Measurements from ENCODE around the gene POFUT2. TPM values are rescaled to one million over a fixed set of nuclear protein-coding genes. Genes with fewer than 3 reads are reported as not detected.

The POFUT2 gene, protein sequence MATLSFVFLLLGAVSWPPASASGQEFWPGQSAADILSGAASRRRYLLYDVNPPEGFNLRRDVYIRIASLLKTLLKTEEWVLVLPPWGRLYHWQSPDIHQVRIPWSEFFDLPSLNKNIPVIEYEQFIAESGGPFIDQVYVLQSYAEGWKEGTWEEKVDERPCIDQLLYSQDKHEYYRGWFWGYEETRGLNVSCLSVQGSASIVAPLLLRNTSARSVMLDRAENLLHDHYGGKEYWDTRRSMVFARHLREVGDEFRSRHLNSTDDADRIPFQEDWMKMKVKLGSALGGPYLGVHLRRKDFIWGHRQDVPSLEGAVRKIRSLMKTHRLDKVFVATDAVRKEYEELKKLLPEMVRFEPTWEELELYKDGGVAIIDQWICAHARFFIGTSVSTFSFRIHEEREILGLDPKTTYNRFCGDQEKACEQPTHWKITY
- total RNA-seq (10 to 100 TPM; 16.0 to 20.3 (median 19.1) TPM), polyA plus RNA-seq (14.1 TPM)
- long read RNA-seq, donor 1, transcript POFUT2-203 (9 exons, 2,871 nt) = major isoform, 16 of 28 reads
- long read RNA-seq, donor 1, partial matches to known transcripts = 2 of 28 reads
- long read RNA-seq, donor 1, other reads (novel, unspliced or antisense) = 8 of 28 reads
- long read RNA-seq, donor 2, transcript POFUT2-203 (9 exons, 2,871 nt) = major isoform, 15 of 22 reads
- long read RNA-seq, donor 2, partial matches to known transcripts = 1 of 22 reads
- long read RNA-seq, donor 2, other reads (novel, unspliced or antisense) = 3 of 22 reads
- long read RNA-seq, donor 3, transcript POFUT2-203 (9 exons, 2,871 nt) = major isoform, 16 of 21 reads
- long read RNA-seq, donor 3, partial matches to known transcripts = 1 of 21 reads
- long read RNA-seq, donor 3, other reads (novel, unspliced or antisense) = 4 of 21 reads
- long read RNA-seq, donor 4, transcript POFUT2-203 (9 exons, 2,871 nt) = major isoform, 11 of 19 reads
- long read RNA-seq, donor 4, partial matches to known transcripts = 3 of 19 reads
- long read RNA-seq, donor 4, other reads (novel, unspliced or antisense) = 5 of 19 reads

DNA sequence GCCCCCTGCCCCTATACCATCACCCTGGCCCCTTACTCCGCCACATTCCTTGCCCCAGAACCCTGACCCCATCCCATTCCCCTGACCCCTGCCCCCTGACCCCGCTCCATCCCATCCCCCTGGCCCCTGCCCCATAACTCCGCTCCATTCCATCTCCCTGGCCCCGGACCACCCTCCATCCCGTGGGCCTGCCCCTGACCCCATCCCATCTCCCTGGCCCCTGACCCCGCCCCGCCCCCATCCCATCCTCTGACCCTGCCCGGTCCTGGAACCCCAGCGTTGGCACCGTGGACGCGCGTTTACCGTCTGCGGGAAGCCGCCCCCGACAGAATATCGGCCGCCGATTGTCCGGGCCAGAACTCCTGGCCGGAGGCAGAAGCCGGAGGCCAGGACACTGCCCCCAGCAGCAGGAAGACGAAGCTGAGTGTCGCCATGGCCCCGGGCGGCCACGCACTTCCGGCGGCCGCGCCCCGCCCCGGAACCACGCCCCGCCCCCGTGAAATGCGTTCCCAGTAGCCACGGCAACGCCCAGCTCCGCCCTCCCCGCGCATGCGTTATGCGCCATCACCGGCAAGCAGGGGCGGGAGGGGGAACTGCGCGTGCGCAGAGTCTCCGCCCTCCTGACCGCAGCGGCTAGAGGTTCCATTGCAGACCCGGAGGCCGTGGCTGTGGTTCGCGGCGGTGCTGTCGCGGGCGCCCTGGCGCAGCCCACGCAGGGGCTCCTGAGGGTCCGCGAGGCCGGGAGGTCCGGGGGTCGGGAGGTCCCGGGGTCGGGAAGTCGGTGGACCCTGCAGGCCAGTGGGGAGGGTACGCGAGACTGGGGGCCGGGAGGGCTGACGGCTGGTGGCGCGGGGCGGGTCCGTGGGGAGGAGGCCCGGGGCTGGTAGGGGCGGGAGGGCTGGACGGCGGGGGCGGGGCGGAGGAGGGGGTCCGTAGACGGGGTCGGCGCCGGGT is at the start of gene POFUT2:
TSS of gene POFUT2 (minus strand) at position 458 of the 954 bp plus-strand sequence. CDS start at position 434, 24 bp downstream.
- peak within 1 kb of the TSS; percentile 93 for H3K4me3 ChIP-seq (ENCODE audit: low read length)
- intact Hi-C loops (cut with DNase I) = loop anchor here in 1 of 4 donors (10.0 kb wide), 1 partner anchor 133 kb away; no protein-coding TSS in a partner anchor
- ATAC-seq (peak; percentile 84 to 91), DNase-seq (peak; percentile 97 to 99 (median 99))
- H3K4me1 ChIP-seq (ENCODE audit: control insufficient read depth, insufficient read depth, low read length) = peaks cover 2% of the 10 kb centered on the region
- no peaks in the 10 kb centered on the region for H3K27me3 ChIP-seq (ENCODE audit: control insufficient read depth, insufficient read depth)
- H3K9me3 ChIP-seq (ENCODE audit: control insufficient read depth, low read length) = no peaks in the 10 kb centered on the region
- H3K27ac ChIP-seq (ENCODE audit: low read length) = peak within 1 kb of the TSS; percentile 85
- under 1% methylated on average over 90 of the region's 90 CpGs for WGBS

DNA sequence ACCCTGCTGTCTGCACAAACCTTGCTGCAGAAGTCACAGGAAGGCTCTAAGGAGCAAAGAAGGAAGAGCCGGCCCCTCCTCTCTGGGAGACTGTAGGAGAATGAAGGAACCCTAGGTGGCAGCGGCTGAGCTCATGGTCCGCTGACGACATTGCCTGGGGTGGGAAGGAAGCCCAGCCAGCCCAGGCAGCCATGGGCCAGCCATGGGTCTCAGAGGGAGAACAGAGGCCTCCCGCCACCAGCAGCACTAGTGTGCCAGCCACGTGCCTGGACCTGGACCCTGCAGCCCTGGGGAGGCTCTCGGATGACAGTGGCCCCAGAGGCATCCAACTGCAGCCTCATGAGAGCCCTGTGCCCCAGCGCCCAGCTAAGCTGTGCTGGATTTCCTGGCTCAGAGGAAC is 49.2 kb upstream of the POFUT2 start:
- Histone ChIP-seq H3K4me1 (ENCODE audit: control insufficient read depth, insufficient read depth, low read length) (no peaks in the 10 kb centered on the region), H3K9me3 (ENCODE audit: control insufficient read depth, low read length) (no peaks in the 10 kb centered on the region), H3K27ac (ENCODE audit: low read length) (no peak overlapping the region), H3K4me3 (ENCODE audit: low read length) (no peak overlapping the region), H3K27me3 (ENCODE audit: control insufficient read depth, insufficient read depth) (no peaks in the 10 kb centered on the region)
- WGBS = 63% methylated on average over 8 of the region's 8 CpGs
- intact Hi-C loops (cut with DNase I) = no loop called here
- DNase-seq = peak; percentile 69 to 87 (median 75)
- peak; percentile 72 to 82 for ATAC-seq

DNA sequence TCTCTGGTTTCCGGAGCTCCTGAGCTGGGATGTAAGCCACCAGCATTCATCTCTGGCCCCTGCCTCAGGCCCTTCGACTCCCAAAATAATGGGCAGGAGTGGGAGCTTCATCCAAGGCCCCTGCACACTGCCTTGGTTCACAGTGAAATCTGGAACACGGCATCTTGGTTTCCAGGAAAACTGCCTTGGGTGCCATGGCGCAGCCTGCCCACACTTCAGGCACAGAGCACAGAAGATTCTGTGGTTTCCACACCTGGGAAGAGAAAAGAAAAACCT is 48.8 kb upstream of the POFUT2 start:
- 93% methylated on average over 4 of the region's 4 CpGs for WGBS
- Histone ChIP-seq H3K4me3 (ENCODE audit: low read length) (no peak overlapping the region), H3K4me1 (ENCODE audit: control insufficient read depth, insufficient read depth, low read length) (no peaks in the 10 kb centered on the region), H3K27me3 (ENCODE audit: control insufficient read depth, insufficient read depth) (no peaks in the 10 kb centered on the region), H3K27ac (ENCODE audit: low read length) (no peak overlapping the region), H3K9me3 (ENCODE audit: control insufficient read depth, low read length) (no peaks in the 10 kb centered on the region)
- no peak for ATAC-seq
- intact Hi-C loops (cut with DNase I) = no loop called here
- peak in 2 of 3 donors; percentile 9 to 25 for DNase-seq

DNA sequence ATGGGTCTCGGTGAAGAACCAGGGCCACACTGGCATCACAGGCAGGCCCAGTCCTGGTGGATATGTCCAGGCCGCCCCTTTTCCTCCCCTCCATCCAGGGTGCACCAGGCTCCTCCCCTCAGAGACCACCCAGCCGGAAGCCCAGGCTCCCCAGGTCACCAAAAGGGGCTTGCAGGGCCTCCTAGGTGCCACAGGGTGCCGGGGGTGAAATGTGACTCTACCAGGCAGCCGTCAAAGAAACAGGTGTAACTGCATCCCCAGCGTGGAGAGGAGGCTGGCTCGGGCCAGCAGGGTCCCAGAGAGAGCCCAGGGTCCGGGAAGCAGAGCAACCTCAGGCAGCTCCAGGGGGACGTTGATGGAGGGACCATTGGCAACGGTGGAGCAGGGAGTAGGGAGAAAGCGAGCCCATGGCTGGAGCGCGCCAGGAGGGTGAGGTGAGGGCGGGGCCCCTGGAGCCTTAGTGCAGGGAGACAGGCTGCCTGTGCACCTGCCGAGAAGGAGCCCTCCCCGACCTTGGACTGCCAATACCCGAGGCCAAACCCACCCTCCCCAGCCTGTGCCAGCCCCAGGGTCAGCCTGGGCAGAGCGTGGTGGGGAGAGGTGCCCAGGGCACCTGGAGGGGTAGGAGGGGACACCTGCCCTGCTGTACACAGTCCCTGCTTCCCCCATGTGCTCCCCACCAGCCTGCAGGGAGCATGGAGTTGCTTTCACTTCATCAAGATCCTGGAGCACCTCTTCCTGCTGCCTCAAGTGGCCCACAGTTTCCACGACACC is 48.3 kb upstream of the POFUT2 start:
- DNase-seq (peak; percentile 18 to 49 (median 41)), ATAC-seq (peak in 1 of 2 donors; percentile 9)
- Histone ChIP-seq H3K4me1 (ENCODE audit: control insufficient read depth, insufficient read depth, low read length) (no peaks in the 10 kb centered on the region), H3K27me3 (ENCODE audit: control insufficient read depth, insufficient read depth) (no peaks in the 10 kb centered on the region), H3K27ac (ENCODE audit: low read length) (no peak overlapping the region), H3K9me3 (ENCODE audit: control insufficient read depth, low read length) (no peaks in the 10 kb centered on the region), H3K4me3 (ENCODE audit: low read length) (no peak overlapping the region)
- intact Hi-C loops (cut with DNase I) = no loop called here
- WGBS = 93% methylated on average over 19 of the region's 19 CpGs

DNA sequence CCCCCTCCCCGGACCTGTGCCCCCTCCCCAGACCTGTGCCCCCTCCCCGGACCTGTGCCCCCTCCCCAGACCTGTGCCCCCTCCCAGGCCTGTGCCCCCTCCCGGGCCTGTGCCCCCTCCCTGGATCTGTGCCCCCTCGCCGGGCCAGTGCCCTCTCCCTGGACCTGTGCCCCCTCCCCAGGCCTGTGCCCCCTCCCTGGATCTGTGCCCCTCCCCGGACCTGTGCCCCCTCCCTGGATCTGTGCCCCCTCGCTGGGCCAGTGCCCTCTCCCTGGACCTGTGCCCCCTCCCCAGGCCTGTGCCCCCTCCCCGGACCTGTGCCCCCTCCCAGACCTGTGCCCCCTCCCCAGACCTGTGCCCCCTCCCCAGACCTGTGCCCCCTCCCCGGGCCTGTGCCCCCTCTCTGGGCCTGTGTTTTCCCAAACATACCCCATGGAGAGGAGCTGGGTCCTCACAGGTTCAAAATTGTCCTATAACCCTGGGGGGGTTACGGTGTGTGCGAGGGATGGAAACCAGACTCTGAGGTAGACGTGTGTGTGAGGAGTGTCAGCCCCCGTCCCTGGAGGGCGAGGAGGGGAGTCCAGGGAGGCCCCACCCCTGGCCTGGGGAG is 47.6 kb upstream of the POFUT2 start:
- Histone ChIP-seq H3K4me1 (ENCODE audit: control insufficient read depth, insufficient read depth, low read length) (no peaks in the 10 kb centered on the region), H3K27ac (ENCODE audit: low read length) (no peak overlapping the region), H3K27me3 (ENCODE audit: control insufficient read depth, insufficient read depth) (no peaks in the 10 kb centered on the region), H3K9me3 (ENCODE audit: control insufficient read depth, low read length) (no peaks in the 10 kb centered on the region), H3K4me3 (ENCODE audit: low read length) (no peak overlapping the region)
- intact Hi-C loops (cut with DNase I) = no loop called here
- ATAC-seq (no peak), DNase-seq (peak in 2 of 3 donors; percentile 12 to 26)
- 87% methylated on average over 14 of the region's 14 CpGs for WGBS

DNA sequence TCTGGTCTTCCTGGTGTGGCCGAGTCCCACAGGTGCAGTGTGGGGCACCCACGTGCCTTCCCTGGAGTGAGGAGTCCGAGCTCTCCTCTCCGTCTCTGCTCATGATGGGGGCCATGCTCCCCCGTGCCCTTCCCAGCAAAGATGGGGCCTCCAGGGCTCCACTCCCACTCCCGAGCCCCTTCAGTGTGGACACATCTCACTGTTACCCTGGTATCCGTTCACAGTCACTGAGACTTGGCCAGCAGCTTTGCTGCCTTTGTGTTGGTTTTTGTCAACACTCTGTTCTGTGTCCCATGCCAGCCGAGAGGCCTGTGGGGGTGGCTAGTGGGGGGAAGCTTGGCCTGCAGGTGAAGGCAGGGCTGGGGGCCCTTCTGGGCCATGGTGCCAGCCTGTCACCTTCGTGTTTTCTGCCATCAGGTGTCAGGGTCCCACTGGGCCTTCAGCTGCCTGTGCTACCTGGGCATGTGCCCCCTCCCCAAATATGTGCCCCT is 46.9 kb upstream of the POFUT2 start:
- ATAC-seq = no peak
- intact Hi-C loops (cut with DNase I) = no loop called here
- Histone ChIP-seq H3K4me1 (ENCODE audit: control insufficient read depth, insufficient read depth, low read length) (no peaks in the 10 kb centered on the region), H3K27me3 (ENCODE audit: control insufficient read depth, insufficient read depth) (no peaks in the 10 kb centered on the region), H3K9me3 (ENCODE audit: control insufficient read depth, low read length) (no peaks in the 10 kb centered on the region), H3K27ac (ENCODE audit: low read length) (no peak overlapping the region), H3K4me3 (ENCODE audit: low read length) (no peak overlapping the region)
- peak; percentile 3 to 53 (median 11) for DNase-seq
- WGBS = 94% methylated on average over 9 of the region's 9 CpGs

DNA sequence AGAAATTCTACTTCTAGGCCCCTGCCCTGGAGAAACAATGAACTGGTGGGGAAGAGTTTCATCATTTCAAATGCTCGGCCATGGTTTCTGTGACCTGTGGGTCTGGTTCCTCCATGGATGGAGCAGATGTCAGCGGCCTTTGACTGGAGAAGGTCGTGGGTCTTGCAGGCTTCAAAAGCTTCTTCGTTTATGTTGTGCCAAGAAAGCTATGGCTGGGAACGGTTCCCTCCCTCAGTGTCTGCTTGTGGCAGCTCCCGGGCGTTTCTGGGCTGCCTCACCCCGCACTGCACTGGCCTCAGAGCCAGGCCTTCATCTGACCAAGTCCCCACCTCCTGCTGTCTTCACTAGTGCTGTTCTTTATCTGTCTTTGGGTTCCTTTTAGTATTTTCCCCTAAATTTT is 46.4 kb upstream of the POFUT2 start:
- no peaks in the 10 kb centered on the region for H3K4me1 ChIP-seq (ENCODE audit: control insufficient read depth, insufficient read depth, low read length)
- no peaks in the 10 kb centered on the region for H3K27me3 ChIP-seq (ENCODE audit: control insufficient read depth, insufficient read depth)
- no peak overlapping the region for H3K4me3 ChIP-seq (ENCODE audit: low read length)
- no peaks in the 10 kb centered on the region for H3K9me3 ChIP-seq (ENCODE audit: control insufficient read depth, low read length)
- DNase-seq (peak in 1 of 3 donors; percentile 9), ATAC-seq (no peak)
- intact Hi-C loops (cut with DNase I) = no loop called here
- whole genome bisulfite sequencing = 75% methylated on average over 8 of the region's 8 CpGs
- H3K27ac ChIP-seq (ENCODE audit: low read length) = no peak overlapping the region

DNA sequence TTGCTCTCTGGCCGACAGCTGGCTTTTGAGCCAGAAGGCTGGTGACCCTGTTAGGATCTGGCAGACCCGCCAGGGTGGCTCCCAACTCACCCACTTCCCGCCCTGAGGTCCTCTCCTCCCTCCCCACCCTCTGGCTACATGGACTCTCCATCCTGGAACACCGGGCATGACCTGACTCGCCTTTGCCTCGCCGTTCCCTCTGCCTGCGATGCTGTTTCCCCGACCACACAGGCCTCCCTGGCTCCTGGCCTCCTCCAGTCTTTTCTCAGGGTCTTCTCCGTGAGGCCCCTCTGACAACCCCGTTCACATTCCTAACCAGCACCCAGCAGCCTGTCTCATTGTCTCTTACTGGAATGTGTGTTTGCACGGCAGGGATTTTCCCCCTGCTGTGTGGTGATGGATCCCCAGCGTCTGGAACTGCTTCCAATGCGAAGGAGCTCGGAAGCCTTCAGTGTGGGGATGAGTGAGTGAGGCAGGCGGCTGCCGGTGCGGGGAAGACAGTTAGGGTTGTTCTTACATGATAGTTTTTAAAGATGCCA is 46.0 kb upstream of the POFUT2 start:
- no peaks in the 10 kb centered on the region for H3K9me3 ChIP-seq (ENCODE audit: control insufficient read depth, low read length)
- DNase-seq (peak; percentile 4 to 48 (median 25)), ATAC-seq (no peak)

DNA sequence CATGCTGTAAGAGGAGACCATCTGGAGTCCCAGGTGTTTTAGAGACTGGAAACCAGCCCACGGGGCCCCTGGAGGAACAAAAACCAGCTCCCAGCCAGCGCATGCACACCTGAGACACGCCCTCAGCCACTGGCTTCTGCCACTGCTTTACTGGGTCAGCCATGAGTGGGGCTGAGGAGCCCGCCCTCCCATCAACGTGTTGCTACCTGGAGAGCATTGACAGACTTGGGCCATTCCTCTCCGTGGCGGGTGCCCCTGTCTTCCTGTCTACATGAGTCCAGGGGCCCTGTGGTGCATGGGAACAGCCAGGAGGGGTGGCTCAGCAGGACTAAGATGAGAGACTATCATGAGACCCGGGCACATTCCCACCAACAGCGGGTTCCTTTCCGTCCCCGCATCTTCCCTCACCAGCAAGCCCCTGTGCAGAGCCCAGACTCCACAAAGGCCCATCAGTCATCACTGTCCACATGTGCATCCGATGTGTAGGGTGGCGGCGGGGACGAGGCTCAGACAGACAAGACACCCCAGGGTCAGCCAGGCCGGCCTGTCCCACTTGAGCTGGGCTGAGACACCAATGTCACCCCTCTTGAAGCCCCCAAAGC is 45.4 kb upstream of the POFUT2 start:
- Histone ChIP-seq H3K4me3 (ENCODE audit: low read length) (no peak overlapping the region), H3K27ac (ENCODE audit: low read length) (no peak overlapping the region), H3K4me1 (ENCODE audit: control insufficient read depth, insufficient read depth, low read length) (no peaks in the 10 kb centered on the region), H3K9me3 (ENCODE audit: control insufficient read depth, low read length) (no peaks in the 10 kb centered on the region), H3K27me3 (ENCODE audit: control insufficient read depth, insufficient read depth) (no peaks in the 10 kb centered on the region)
- peak; percentile 12 to 40 (median 34) for DNase-seq
- intact Hi-C loops (cut with DNase I) = no loop called here
- 91% methylated on average over 16 of the region's 16 CpGs for WGBS
- ATAC-seq = no peak

More for the DNA sequence above, 46.0 kb upstream of the POFUT2 start:
- intact Hi-C loops (cut with DNase I) = no loop called here
- Histone ChIP-seq H3K4me1 (ENCODE audit: control insufficient read depth, insufficient read depth, low read length) (no peaks in the 10 kb centered on the region), H3K27me3 (ENCODE audit: control insufficient read depth, insufficient read depth) (no peaks in the 10 kb centered on the region), H3K27ac (ENCODE audit: low read length) (no peak overlapping the region), H3K4me3 (ENCODE audit: low read length) (no peak overlapping the region)
- 87% methylated on average over 18 of the region's 18 CpGs for WGBS

Data from right cardiac atrium (tissue), 5 donors.